OCI-LY7 (cell line): ENCODE results near the gene KRT38.

Experiments used
- CTCF ChIP-seq: fragments of 200-600 bp; sonication (generic); conservative IDR thresholded peaks from 2 replicates; pipeline ENCODE4 v1.5.1; 2014; ENCODE audit warnings: mild to moderate bottlenecking, antibody characterized with exemption, low read length, moderate library complexity, mixed read lengths
- EZH2phosphoT487 ChIP-seq: fragments of 200-600 bp; sonication (generic); IDR thresholded peaks from 2 replicates; pipeline ENCODE4 v1.6.1; 2018; ENCODE audit warnings: low read depth, borderline replicate concordance, mild to moderate bottlenecking, mixed run types, antibody characterized with exemption, low read length, moderate library complexity, mixed read lengths

DNA sequence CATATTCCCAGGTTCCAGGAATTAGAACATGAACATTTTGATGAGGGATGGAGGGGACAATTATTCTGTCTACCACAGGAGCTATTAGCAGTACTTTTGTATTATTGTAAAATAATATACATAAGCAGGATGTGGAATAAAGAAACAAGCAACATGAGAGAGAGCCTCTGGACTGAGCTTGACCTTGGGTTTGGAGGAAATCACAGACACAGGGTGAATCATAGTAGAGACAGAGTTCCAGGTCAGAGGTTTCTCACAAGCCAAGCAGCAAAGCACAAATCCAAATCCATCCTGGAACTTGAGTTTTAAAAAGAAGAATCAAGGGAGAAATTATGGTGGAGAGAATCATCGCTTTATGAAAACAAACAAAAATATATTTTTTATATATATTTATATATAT, 48.5 kb downstream of the KRT38 start:
- TF ChIP-seq CTCF: no peak
- TF ChIP-seq EZH2phosphoT487: no peak
